Cardiac muscle cell (in vitro differentiated cells and primary cell): ENCODE results near the gene ADGRD2. TPM values are rescaled to one million over a fixed set of nuclear protein-coding genes. Genes with fewer than 3 reads are reported as not detected.
A peak's percentile ranks its signal among the peaks of the same experiment; 100 is the strongest.

ENCODE experiments used
- DNase-seq, 2 donors: peaks; one replicate each; pipeline versions ENCODE4 v3.0.0 to v3.0.0-alpha.2; 2010 to 2017; ENCODE audit warnings: low read depth in 1 of 2, low spot score in 1 of 2
- H3K27ac ChIP-seq: fragments of 200-600 bp; sonication (generic); 2 replicates; pipeline ENCODE4 v1.5.1; 2016
- H3K27me3 ChIP-seq: fragments of 200-600 bp; sonication (generic); 2 replicates; pipeline ENCODE4 v1.6.0; 2016; ENCODE audit warnings: control low read depth
- H3K36me3 ChIP-seq: fragments of 200-600 bp; sonication (generic); 2 replicates; pipeline ENCODE4 v1.5.1; 2016; ENCODE audit warnings: control low read depth
- H3K4me1 ChIP-seq: fragments of 200-600 bp; sonication (generic); 2 replicates; pipeline ENCODE4 v1.8.1; 2017; ENCODE audit warnings: low read depth, mild to moderate bottlenecking, mixed run types
- H3K4me3 ChIP-seq: fragments of 200-600 bp; sonication (generic); 2 replicates; pipeline ENCODE4 v1.5.1; 2016; ENCODE audit warnings: mild to moderate bottlenecking
- H3K9me3 ChIP-seq: fragments of 200-600 bp; sonication (generic); 2 replicates; pipeline ENCODE4 v1.5.1; 2017; ENCODE audit warnings: low read depth, mild to moderate bottlenecking, control low read depth
- polyA plus RNA-seq: library from polyadenylated mRNA; unstranded; fragments of >200 nt; fragmentation: Nextera tagmentation; extraction: Ambion mirVana; gene quantifications from 2 replicates; pipeline ENCODE4 v1.2.1, GENCODE V29; 2016
- total RNA-seq: library from RNA; depleted of rRNA; stranded (reverse); fragments of >200 nt; gene quantifications from 2 replicates; pipeline ENCODE4 v1.2.3, GENCODE V29; 2016
- TF ChIP-seq, protein P1 (sequence below): IDR thresholded peaks from 2 replicates; pipeline ENCODE4 v1.5.1; 2012; ENCODE audit warnings: low read depth, mild to moderate bottlenecking, low read length

ADGRD2 gene
- total and polyA plus RNA-seq, 2 experiments from 2014 or later, result not detected

DNA sequence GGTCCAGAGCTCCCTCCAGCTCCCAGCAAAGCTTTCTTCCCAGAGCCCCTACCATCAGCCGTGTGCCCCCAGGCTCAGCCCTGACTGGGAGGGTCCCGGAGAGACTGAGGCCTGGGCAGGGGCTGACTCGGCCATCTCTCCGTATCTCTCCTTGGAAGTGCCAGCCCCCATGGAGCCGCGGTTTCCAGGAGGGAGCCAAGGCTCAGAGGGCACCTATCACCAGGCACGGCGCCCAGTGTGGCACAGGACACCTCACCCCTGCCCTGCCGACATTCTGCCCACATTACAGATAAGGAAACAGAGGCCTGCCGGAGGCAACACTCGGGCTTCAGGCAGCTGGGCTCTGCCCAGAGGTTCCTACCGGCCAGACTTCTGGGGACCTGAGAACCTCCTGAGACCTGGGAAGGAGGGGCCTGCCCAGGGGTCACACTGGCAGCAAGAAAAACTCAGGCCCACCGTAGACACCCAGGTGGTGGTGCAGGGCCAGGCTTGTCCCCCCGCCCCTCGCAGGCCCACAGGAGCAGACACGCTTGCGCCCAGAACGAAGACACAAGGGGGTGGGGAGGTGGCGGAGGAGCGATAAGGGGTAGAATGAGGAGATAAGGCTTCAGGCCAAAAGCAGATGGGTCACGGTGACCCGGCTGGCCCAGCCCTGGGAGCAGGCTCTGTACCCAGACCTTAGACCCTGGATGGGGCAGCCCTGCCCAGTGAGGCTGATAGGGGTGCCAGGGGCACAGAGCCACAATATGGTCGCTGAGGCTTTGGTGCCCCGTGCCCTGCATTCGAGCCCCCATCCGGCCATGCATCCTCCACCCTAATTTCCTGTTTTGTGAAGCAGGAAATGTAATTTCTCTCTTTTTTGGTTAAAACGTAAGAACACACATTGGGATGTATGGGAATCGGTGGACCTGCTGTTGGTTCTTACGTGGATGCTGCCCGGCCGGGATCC is 45.1 kb downstream of the ADGRD2 start:
- no peak overlapping the region for H3K4me3 ChIP-seq
- DNase-seq, result no peak
- no peak overlapping the region for H3K27ac ChIP-seq
- no peaks in the 10 kb centered on the region for H3K9me3 ChIP-seq
- TF ChIP-seq, protein P1, sequence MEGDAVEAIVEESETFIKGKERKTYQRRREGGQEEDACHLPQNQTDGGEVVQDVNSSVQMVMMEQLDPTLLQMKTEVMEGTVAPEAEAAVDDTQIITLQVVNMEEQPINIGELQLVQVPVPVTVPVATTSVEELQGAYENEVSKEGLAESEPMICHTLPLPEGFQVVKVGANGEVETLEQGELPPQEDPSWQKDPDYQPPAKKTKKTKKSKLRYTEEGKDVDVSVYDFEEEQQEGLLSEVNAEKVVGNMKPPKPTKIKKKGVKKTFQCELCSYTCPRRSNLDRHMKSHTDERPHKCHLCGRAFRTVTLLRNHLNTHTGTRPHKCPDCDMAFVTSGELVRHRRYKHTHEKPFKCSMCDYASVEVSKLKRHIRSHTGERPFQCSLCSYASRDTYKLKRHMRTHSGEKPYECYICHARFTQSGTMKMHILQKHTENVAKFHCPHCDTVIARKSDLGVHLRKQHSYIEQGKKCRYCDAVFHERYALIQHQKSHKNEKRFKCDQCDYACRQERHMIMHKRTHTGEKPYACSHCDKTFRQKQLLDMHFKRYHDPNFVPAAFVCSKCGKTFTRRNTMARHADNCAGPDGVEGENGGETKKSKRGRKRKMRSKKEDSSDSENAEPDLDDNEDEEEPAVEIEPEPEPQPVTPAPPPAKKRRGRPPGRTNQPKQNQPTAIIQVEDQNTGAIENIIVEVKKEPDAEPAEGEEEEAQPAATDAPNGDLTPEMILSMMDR, result no peak
- no peaks in the 10 kb centered on the region for H3K4me1 ChIP-seq
- no peaks in the 10 kb centered on the region for H3K36me3 ChIP-seq
- H3K27me3 ChIP-seq, result peaks cover 7% of the 10 kb centered on the region

DNA sequence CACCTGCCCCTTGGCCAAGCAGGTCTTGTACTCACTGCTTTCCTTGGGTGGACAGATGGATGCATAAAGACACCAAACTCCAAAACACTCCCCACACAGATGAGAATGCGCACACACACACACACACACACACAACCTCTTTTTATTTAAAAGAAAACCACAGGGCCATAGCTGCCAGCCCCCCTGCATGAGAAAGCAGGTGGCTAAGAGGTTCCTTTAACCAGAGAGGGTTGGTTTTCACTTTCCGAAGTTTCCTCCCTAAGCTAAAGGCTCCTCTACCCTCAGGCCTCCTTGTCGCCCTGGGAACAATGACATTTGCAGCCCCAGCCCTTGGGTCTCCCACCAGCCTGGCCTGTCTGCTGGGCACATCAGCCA is 45.8 kb downstream of the ADGRD2 start:
- Histone ChIP-seq H3K4me3 (no peak overlapping the region), H3K27me3 (peaks cover 13% of the 10 kb centered on the region), H3K36me3 (no peaks in the 10 kb centered on the region), H3K4me1 (no peaks in the 10 kb centered on the region), H3K9me3 (no peaks in the 10 kb centered on the region), H3K27ac (no peak overlapping the region)
- DNase-seq, result peak in 1 of 2 donors; percentile 38
- TF ChIP-seq, protein P1, result no peak

DNA sequence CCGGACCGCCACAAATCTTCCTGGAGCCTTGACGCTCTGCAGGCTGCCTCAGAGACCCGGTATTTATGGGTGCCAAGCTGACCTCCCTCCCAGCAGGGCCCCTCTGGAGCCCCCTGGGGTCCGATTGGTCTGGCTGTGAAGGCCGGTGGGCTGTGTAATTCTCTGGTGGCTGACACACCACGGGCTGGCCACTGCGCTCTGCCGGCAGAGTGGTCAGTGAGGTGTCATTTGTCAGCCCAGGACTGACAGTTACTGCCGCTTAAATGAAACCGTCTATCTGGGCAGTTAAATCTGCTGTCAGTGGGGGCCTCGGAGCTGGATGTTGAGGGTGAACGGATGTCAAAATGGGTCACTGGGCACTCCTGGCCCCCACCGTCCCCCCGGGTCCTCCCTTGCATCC is 46.2 kb downstream of the ADGRD2 start:
- Histone ChIP-seq H3K36me3 (no peaks in the 10 kb centered on the region), H3K27me3 (peaks cover 17% of the 10 kb centered on the region), H3K4me3 (no peak overlapping the region), H3K27ac (no peak overlapping the region), H3K9me3 (no peaks in the 10 kb centered on the region), H3K4me1 (no peaks in the 10 kb centered on the region)
- TF ChIP-seq, protein P1, result no peak
- DNase-seq, result no peak

DNA sequence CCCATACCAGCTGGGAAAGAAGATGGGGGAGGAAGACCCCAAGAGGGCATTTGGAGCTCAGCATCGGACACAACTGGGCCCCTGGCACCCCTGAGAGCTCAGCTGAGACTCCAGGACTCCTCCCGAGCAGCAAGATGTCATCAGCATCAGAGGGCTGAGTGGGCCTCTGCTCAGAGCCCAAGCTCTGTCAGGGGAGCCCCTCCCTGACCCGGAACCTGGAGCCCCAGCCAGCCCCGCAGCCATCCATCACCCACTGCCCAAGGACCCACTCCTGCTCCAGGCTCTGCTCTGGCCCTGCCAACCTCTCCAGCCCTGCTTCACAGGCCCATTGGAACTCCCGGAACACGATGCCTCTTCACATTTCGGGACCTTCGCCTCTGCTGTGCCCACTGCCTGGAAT is 47.2 kb downstream of the ADGRD2 start:
- Histone ChIP-seq H3K4me3 (no peak overlapping the region), H3K27ac (no peak overlapping the region), H3K9me3 (no peaks in the 10 kb centered on the region), H3K4me1 (no peaks in the 10 kb centered on the region), H3K36me3 (no peaks in the 10 kb centered on the region), H3K27me3 (peaks cover 27% of the 10 kb centered on the region)
- TF ChIP-seq, protein P1, result no peak
- DNase-seq, result no peak

DNA sequence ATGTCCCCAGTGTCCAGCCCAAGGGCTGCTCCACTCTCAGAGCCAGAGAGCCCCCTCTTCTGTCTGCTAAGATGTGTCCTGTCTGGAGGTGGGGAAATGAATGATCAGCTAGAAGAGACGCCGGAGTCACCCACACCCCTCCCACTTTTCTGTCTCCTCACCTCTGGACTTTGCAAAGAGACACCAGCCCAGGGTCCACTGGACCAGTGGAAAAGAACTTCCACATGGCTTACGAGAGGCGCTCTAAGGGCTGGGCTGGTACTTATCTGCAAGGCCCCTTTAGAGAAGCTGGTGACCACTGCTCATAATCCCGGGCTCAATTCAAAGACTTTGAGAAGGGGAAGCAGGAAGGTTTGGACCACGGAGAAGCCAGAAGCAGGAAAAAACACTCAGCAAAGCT is 47.8 kb downstream of the ADGRD2 start:
- H3K4me1 ChIP-seq, result no peaks in the 10 kb centered on the region
- peaks cover 33% of the 10 kb centered on the region for H3K27me3 ChIP-seq

More for the DNA sequence above, 47.8 kb downstream of the ADGRD2 start:
- H3K36me3 ChIP-seq, result no peaks in the 10 kb centered on the region
- no peak overlapping the region for H3K4me3 ChIP-seq
- TF ChIP-seq, protein P1, result no peak
- H3K27ac ChIP-seq, result no peak overlapping the region
- no peak for DNase-seq
- no peaks in the 10 kb centered on the region for H3K9me3 ChIP-seq
